ENCODE results near the gene REPIN1. TPM values are rescaled to one million over a fixed set of nuclear protein-coding genes. Genes with fewer than 3 reads are reported as not detected.

The REPIN1 gene
- total RNA-seq, 1 donor from 2014 or later, result 144 TPM

DNA sequence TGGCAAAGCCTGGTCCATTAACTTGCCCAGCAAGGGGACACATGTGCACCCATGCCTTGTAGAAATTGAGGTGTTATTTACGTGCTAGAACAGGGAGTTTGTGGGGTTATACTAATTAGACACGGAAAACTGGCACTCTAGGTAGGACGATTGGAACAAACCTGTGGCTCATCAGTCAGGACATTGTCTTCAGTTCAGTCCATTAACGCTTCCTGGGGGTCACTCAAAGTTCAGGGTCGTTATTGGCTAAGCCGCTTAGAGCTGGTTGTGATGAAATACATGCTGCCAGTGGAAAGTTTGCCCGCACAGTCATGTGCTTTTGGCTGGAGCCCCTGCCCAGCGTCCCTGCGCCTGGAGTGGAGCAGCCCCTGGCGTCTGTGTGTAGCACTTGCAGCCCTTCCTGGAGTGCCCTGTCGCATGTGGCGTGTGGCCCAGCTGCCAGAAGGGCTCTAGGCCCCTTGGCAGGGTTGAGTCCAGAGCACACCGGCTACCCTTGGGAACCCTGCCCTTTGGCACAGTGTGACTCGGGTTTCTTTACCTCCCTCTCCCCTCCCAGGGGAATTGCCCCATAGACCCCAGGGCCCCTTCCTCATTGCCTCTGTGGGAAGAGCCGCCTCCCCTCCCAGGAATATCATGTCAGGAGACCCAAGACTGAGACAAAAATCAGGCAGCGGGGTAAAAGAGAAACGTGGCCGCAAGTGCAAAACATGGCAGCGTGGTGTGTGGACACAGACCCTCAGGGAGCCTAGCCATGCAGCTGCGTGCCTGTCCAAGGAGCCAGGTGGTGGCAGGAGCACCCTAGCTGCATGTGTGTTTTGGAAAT, 20.3 kb downstream of the REPIN1 start:
- Histone ChIP-seq H3K4me3 (ENCODE audit: low read depth, low read length) (no peak overlapping the region), H3K27me3 (ENCODE audit: control insufficient read depth, insufficient read depth, low read length) (no peaks in the 10 kb centered on the region), H3K36me3 (ENCODE audit: control insufficient read depth, insufficient read depth, low read length) (no peaks in the 10 kb centered on the region)
- peak; percentile 59 for TF ChIP-seq CTCF (IDR thresholded peaks at IDR 0.05; ENCODE audit: insufficient read depth, low read length, poor library complexity, severe bottlenecking)
- DNase-seq (ENCODE audit: low read depth), result no peak

DNA sequence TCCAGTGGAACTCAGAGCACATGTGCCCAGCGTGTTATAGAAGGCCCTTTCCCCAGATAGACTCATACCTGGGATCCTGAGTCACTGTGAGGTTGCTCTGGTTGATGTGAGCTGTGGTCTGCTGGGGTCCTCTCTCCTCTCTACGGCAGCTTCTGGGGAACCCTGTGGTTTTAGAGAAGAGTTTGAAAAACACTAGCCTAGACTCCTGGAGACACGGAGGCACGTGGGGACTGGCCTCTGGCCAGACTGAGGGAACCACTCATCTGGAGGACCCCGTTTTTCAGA, 20.9 kb downstream of the REPIN1 start:
- no peak for DNase-seq (ENCODE audit: low read depth)
- no peak for TF ChIP-seq CTCF (IDR thresholded peaks at IDR 0.05; ENCODE audit: insufficient read depth, low read length, poor library complexity, severe bottlenecking)
- Histone ChIP-seq H3K36me3 (ENCODE audit: control insufficient read depth, insufficient read depth, low read length) (no peaks in the 10 kb centered on the region), H3K27me3 (ENCODE audit: control insufficient read depth, insufficient read depth, low read length) (no peaks in the 10 kb centered on the region), H3K4me3 (ENCODE audit: low read depth, low read length) (no peak overlapping the region)

GRCh38 chr7:150390205-150390604, 21.6 kb downstream of the REPIN1 start:
- DNase-seq (ENCODE audit: low read depth), result no peak

DNA sequence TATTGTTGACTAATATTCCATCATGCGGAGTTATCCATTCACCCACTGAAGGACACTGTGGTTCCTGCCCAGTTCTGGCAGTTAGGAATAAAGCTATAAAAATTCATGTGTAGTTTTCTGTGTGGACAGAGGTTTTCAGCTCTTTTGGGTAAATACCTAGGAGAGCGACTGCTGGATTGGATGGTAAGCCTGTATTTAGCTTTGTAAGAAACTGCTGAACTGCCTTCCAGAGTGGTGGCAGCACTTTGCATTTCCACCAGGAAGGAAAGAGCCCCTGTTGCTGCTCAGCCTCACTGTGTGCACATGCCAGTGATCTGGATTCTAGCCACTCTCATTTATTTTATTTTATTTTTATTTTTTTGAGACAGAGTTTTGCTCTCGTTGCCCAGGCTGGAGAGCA, 24.7 kb downstream of the REPIN1 start:
- no peak for TF ChIP-seq CTCF (IDR thresholded peaks at IDR 0.05; ENCODE audit: insufficient read depth, low read length, poor library complexity, severe bottlenecking)
- no peak for DNase-seq (ENCODE audit: low read depth)
- Histone ChIP-seq H3K36me3 (ENCODE audit: control insufficient read depth, insufficient read depth, low read length) (peaks cover 3% of the 10 kb centered on the region), H3K27me3 (ENCODE audit: control insufficient read depth, insufficient read depth, low read length) (no peaks in the 10 kb centered on the region), H3K4me3 (ENCODE audit: low read depth, low read length) (no peak overlapping the region)

More at GRCh38 chr7:150390205-150390604, 21.6 kb downstream of the REPIN1 start:
- H3K27me3 ChIP-seq (ENCODE audit: control insufficient read depth, insufficient read depth, low read length), result no peaks in the 10 kb centered on the region
- no peak overlapping the region for H3K4me3 ChIP-seq (ENCODE audit: low read depth, low read length)
- H3K36me3 ChIP-seq (ENCODE audit: control insufficient read depth, insufficient read depth, low read length), result no peaks in the 10 kb centered on the region
- no peak for TF ChIP-seq CTCF (IDR thresholded peaks at IDR 0.05; ENCODE audit: insufficient read depth, low read length, poor library complexity, severe bottlenecking)

GRCh38 chr7:150396426-150396825, 27.8 kb downstream of the REPIN1 start:
- no peaks in the 10 kb centered on the region for H3K27me3 ChIP-seq (ENCODE audit: control insufficient read depth, insufficient read depth, low read length)
- H3K36me3 ChIP-seq (ENCODE audit: control insufficient read depth, insufficient read depth, low read length), result peaks cover 3% of the 10 kb centered on the region
- no peak overlapping the region for H3K4me3 ChIP-seq (ENCODE audit: low read depth, low read length)
- no peak for TF ChIP-seq CTCF (IDR thresholded peaks at IDR 0.05; ENCODE audit: insufficient read depth, low read length, poor library complexity, severe bottlenecking)
- DNase-seq (ENCODE audit: low read depth), result no peak

- Histone ChIP-seq H3K4me3 (ENCODE audit: low read depth, low read length) (no peak overlapping the region), H3K27me3 (ENCODE audit: control insufficient read depth, insufficient read depth, low read length) (no peaks in the 10 kb centered on the region), H3K36me3 (ENCODE audit: control insufficient read depth, insufficient read depth, low read length) (peaks cover 3% of the 10 kb centered on the region)
- TF ChIP-seq CTCF (IDR thresholded peaks at IDR 0.05; ENCODE audit: insufficient read depth, low read length, poor library complexity, severe bottlenecking), result no peak
- no peak for DNase-seq (ENCODE audit: low read depth)
Observed at GRCh38 chr7:150396851-150397260, 28.2 kb downstream of the REPIN1 start.
